Gastrocnemius medialis (tissue), 4 donors: ENCODE results near the gene TTC29.

Experiments used
- CTCF ChIP-seq, 5 experiments: fragments of 450-650 bp in 3 of 5; fragments of 200-600 bp in 2 of 5; sonication (generic) in 2 of 5; IDR thresholded peaks in 4 of 5; conservative IDR thresholded peaks in 1 of 5; 1 replicate in 4 of 5; 2 replicates in 1 of 5; pipeline ENCODE4 v1.5.1; 2016 to 2019; ENCODE audit warnings: antibody characterized with exemption in 5 of 5, mild to moderate bottlenecking in 3 of 5, moderate library complexity in 3 of 5
- POLR2A ChIP-seq, 2 donors: fragments of 450-650 bp; IDR thresholded peaks; one replicate each; pipeline ENCODE4 v1.6.1; 2017; ENCODE audit warnings: antibody characterized with exemption in 2 of 2, mild to moderate bottlenecking in 2 of 2, moderate library complexity in 2 of 2

- TF ChIP-seq POLR2A (IDR thresholded peaks at IDR 0.05) (no peak), CTCF (IDR thresholded peaks at IDR 0.05 in 4 of 5, conservative IDR thresholded peaks at IDR 0.05 in 1 of 5) (no peak)
Observed at GRCh38 chr4:146890301-146890700, 55.4 kb downstream of the TTC29 start.
